PC-9 (cell line): ENCODE results near the gene AUTS2.

Source experiments
- CTCF ChIP-seq: fragments of 200-600 bp; sonication (generic); conservative IDR thresholded peaks from 2 replicates; pipeline ENCODE4 v1.6.1; 2017; ENCODE audit warnings: mixed run types, antibody characterized with exemption, mild to moderate bottlenecking, moderate library complexity
- EZH2 ChIP-seq: fragments of 200-600 bp; sonication (generic); IDR thresholded peaks from 2 replicates; pipeline ENCODE4 v1.8.0; 2017; ENCODE audit warnings: antibody characterized with exemption, low read depth

- TF ChIP-seq EZH2 (no peak), CTCF (no peak)
Measured at GRCh38 chr7:69790977-69791724, 192.9 kb downstream of the AUTS2 start.
